GM21786 (cell line): ENCODE measurements around the gene DGKE.
A peak's percentile ranks its signal among the peaks of the same experiment; 100 is the strongest.

Source experiments
- ATAC-seq: cut with Tn5 transposase; IDR thresholded peaks from one replicate; pipeline ENCODE4 v1.9.1; 2021; ENCODE audit not compliant: unreplicated experiment

Gene DGKE

GRCh38 chr17:56812901-56813388, 21.0 kb upstream of the DGKE start:
- no peak for ATAC-seq

- ATAC-seq, result no peak
These were observed 18.2 kb upstream of the DGKE start for GRCh38 chr17:56815711-56816110.

DNA sequence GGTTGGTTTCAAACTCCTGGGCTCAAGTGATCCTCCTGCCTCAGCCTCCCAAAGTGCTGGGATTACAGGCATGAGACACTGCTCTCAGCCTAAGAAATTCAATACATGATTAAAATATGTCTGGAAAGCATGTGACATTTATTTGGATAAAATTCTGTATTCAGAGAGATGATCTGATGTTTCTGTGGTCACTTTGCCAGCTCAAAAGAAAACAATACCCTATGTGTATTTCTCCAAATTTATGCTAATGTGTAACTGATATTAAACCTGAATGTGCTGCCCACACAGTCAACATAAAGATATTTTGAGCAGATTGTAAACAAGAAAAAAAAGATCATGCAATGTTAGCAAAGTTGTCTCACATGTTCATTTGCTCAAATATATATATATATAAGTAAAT, 16.9 kb upstream of the DGKE start:
- ATAC-seq, result no peak

GRCh38 chr17:56819030-56819429, 14.9 kb upstream of the DGKE start:
- no peak for ATAC-seq

- peak; percentile 69 for ATAC-seq
These were observed 14.4 kb upstream of the DGKE start for GRCh38 chr17:56819431-56820145.

- no peak for ATAC-seq
These were observed 13.7 kb upstream of the DGKE start for GRCh38 chr17:56820207-56820606.

DNA sequence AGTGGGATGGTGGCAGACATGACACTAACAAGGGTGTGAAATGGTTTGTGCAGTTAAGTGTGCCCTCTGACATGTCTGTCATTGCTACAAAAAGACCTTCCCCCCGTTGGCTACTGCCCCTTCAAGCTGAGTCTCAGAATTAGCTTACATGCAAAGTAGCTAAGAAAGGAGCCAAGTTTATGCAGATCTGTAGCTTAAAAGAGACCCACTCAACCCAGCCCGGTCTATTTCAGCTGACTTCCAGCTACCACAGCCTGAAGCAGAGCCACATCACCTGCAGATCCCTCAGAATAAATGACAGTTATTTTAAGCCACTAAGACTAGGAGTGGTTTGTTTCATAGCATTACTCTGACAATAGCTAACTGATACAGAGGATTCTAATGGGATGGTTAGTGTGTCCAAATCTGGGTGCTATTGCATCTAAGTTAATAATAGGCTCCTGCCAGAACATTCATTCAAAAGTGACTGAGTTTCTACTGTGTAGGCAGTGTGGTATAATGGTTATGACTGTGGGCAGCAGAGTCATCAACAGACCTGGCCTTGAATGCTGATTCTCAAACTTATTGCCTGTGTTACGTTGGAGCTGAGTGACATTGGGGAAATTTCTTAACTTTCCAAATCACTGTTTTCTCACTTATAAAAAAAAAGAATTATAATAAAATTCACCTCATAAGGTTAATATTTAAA, 12.0 kb upstream of the DGKE start:
- ATAC-seq, result no peak

DNA sequence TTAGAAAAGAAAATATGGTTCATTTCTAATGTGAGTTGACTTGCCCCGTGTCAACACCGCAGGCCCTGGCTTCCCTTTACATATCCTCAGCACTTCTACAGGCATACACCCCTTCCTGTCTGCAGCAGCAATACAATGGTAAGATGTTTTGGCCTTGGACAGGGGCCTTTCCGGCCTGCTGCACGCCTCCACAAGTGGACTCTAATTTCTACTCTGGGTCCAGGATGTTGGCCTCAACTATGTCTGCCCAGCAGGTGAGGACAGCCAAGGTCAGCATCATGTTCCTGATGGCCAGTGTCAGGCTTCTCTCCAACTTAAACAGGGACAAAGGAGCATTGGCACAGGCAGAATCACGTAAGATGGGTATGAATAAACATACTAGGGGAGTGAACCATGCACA, 11.2 kb upstream of the DGKE start:
- ATAC-seq, result no peak

- no peak for ATAC-seq
These were observed 10.1 kb upstream of the DGKE start for GRCh38 chr17:56823848-56824247.

GRCh38 chr17:56824503-56824902, 9.4 kb upstream of the DGKE start:
- no peak for ATAC-seq

GRCh38 chr17:56826611-56827414, 7.1 kb upstream of the DGKE start:
- no peak for ATAC-seq

- ATAC-seq, result no peak
These were observed 3.1 kb upstream of the DGKE start for GRCh38 chr17:56830726-56831368.

DNA sequence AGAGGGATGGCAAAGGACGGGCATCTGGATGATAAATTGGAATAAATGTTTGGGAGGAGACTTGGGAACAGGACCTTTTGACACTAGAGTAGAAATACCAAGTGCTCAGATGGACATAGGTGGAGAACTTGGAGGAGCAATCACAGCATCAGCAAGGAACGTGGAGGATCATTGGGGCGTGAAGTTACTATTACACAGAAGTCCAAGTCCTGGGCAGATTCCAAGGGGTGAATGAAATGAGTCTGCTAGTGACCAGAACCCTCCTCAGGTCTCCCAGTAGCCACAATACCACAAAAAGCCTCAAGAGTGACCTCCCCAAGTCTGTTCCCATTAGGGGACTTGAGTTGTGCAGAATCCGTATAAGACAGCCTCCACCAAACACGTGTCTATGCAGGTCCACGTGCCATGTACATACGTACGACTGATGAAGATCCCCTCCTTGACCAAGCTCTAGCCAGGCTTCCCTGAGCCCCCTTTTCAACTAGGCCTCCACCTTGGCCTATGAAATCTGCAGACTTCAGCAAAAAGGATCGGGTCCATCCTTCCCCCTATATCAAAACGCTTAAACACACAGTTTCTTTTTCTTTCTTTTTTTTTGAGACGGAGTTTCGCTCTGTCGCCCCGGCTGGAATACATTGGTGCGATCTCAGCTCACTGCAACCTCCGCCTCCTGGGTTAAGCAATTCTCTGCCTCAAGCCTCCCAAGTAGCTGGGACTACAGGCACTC, 2.4 kb upstream of the DGKE start:
- no peak for ATAC-seq

- ATAC-seq, result no peak
These were observed 1.5 kb upstream of the DGKE start for GRCh38 chr17:56832446-56832845.

DNA sequence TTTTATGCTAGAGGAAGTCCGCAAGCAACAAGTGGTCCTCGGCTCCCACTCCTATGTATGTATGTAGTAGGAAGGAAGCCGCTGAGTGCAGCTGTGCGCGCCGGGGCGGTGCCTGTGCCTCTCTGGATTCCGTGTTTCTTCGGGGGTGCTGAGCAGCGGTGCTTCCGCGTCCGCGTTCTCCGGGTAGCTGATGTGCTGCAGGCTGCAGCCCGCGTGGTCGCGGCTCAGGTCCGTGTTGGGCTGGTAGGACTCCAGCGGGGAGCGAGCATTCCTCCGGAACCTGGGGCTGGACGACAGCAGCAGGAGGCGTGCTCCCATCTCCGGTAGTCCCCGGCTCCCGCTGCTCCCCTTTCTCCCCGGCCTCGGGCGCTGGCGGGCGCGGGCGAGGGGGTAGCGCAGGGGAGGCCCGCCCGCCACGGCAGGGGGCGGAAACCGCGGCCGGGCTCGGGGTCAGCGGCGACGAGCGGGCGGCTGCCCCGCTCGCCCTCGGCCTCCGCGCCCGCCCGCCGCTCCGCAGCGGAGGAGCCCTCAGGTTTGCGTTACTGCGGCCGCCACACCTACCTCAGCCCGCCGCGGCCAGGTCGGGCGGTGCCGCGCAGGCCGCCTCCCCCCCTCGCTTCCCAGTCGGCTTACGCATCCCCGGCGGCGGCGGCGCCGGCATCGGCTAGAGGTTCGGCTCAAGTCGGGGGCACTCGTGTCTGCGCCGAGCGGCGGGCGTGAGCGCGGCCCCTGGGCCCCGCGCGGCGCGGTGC, 718 bp upstream of the DGKE start:
- peak; percentile 48 for ATAC-seq

DNA sequence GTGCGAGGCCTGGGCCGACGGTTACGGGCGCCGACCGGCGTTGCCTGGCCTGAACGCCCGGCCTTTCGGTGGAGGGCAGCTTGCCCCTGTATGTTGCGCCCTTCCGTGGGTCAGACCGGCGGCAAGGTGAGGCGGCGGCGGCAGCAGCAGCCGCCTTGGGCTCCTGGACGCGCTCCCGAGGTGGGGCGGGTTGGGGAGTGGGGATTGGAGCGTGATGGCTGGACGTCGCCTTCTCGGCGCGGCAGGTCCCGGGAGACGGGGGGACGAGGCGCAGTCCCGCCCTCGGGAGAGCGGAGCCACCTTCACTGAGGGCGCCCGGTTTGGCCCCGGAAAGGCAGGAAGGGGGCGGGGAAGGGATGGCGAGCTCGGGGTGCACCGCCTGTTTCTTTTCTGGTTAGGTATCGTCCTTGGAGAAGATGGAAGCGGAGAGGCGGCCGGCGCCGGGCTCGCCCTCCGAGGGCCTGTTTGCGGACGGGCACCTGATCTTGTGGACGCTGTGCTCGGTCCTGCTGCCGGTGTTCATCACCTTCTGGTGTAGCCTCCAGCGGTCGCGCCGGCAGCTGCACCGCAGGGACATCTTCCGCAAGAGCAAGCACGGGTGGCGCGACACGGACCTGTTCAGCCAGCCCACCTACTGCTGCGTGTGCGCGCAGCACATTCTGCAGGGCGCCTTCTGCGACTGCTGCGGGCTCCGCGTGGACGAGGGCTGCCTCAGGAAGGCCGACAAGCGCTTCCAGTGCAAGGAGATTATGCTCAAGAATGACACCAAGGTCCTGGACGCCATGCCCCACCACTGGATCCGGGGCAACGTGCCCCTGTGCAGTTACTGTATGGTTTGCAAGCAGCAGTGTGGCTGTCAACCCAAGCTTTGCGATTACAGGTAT, 671 bp downstream of the DGKE start:
- peak; percentile 29 for ATAC-seq

- ATAC-seq, result no peak
These were observed 1.3 kb downstream of the DGKE start for GRCh38 chr17:56835264-56835585.

- ATAC-seq, result no peak
These were observed 4.7 kb downstream of the DGKE start for GRCh38 chr17:56838687-56839086.

DNA sequence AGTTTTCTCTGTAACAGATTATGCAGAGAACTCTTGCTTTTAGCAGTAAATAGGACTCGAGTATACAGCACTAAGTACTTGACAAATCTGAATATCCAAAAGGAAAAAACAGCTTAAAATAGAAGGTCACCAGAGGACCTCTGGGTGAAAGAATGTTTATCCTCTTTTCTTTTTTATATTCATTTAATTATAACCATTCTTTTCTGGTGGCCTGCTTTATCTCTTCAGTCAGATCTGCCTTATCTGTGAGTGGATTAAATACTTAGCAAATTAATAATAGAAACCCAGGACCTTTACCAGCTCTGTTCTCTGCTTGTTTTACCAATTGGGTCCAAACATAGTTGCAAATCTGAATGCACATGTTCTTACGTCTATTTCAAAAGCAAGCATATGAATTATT, 8.6 kb downstream of the DGKE start:
- no peak for ATAC-seq
